HG03439 (cell line): Measurements from ENCODE around the gene GOLT1B.

ENCODE experiments used
- ATAC-seq: cut with Tn5 transposase; IDR thresholded peaks from one replicate; pipeline ENCODE4 v1.9.1; 2021; ENCODE audit warnings: mild to moderate bottlenecking, moderate library complexity; ENCODE audit not compliant: unreplicated experiment

The GOLT1B gene

DNA sequence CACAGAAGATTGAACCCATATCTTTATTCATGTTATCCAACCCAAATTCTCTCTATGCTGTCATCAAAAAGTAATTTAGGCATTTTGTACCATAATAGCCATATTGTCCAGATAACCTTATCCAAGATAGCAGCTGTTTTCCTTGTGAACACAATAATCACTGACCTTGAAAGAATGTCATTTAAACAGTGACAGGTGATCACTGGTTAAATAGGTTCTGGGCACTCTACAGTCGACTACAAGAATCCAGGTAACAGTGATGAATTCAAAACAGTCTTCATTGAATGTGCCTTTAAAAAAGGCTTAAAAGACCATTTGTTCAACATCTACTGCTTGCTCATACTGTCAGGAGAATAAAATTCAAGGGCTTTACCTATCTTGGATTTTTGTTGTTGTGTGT is 20.0 kb downstream of the GOLT1B start:
- ATAC-seq: no peak

DNA sequence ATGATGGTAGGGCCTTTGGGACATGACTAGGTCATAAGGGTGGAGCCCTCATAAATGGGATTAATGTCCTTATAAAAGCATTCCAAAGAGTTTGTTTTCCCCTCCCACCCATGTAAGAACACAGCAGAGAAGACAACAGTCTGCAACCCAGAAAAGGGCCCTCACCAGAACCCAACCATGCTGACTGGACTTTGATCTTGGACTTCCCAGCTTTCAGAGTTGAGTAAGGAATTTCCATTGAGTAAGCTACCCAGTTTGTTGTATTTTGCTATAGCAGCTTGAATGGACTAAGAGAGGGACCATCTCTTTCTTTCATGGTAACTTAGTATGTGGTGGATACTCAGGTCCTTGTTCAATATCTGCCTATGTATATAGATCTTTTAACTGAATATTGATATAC is 21.6 kb downstream of the GOLT1B start:
- no peak for ATAC-seq

DNA sequence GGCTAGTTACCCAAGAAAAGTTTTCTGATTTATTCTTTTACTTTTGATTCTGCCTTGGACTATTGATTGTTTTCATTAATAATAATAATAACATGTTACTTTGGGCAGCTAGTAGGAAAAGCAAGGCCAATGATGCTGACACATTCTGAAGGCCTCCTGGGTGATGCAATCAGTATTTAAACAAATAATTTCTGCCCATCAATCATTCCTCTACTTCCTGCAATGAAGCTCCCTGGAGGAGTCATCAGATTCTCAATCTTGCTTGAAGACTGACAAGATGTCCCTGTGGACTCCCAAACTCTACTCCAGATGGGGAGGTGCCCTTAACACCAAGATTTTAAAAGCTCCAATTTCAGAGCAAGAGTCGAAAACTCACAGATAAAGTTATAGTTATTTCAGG is 24.5 kb downstream of the GOLT1B start, which contains the start of gene SPX:
SPX (plus strand) TSS at position 244 of the 400 bp plus-strand sequence. CDS start 177 bp downstream, outside the sequence.
- no peak for ATAC-seq

DNA sequence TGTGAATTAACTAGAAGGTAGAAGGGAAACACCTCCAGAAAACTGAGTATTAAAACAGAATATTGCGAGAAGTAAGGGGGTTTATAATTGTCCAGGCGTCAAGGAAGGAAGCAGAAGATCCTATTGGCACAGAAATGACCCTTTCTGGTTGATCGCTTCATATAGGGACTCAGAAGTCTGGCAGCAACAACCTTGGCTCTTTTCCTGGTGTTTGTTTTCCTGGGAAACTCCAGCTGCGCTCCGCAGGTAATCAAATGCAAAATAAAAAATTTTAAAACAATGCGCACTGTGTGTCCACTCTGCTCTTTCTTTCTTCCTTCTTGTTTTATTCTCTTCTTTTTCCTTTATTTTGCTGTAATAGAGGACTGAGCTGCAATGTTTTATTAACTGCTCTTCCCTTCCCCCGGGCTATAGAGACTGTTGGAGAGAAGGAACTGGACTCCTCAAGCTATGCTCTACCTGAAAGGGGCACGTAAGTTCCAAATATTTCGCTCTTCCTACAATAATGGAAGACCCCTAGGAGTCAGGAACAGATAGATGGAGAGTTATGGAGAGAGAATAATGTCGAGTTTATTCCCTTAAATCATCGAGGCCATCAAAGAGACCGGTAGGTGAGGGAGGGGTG is 25.2 kb downstream of the GOLT1B start:
- ATAC-seq: no peak

DNA sequence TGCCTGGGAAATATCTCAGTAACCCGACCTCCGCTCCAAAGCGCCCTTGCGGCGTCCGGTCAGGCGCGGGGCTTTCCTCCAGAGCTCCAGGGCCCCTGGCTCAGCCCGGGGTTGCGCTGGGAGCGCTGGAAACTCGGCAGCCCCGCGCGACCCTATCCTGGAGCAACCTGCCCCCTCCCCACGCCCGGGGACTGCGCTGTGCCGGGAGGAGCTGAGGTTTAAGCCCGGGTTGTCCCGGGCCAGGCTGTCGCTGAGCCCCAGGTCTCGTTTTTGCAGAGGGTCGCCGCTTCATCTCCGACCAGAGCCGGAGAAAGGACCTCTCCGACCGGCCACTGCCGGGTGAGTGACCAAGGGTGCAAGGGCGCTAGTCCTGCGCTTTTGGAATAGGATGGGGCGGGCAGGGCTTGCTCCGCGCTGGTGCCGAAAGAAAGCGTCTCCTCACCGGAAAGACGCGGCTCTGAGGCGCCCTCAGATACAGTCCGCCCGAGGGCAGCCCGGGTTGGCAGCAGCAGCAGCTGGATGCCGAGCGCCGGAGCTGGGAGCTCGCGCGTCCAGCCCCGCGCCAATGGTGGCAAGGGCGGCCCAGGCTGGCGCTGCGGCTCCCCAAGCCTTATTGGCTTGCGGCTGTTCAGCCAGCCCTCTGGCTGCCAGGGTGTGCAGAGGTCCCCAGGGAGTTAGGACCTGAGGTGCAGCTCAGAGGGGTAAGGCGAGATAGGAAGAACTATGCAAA is 26.0 kb downstream of the GOLT1B start:
- ATAC-seq: peak; percentile 98

DNA sequence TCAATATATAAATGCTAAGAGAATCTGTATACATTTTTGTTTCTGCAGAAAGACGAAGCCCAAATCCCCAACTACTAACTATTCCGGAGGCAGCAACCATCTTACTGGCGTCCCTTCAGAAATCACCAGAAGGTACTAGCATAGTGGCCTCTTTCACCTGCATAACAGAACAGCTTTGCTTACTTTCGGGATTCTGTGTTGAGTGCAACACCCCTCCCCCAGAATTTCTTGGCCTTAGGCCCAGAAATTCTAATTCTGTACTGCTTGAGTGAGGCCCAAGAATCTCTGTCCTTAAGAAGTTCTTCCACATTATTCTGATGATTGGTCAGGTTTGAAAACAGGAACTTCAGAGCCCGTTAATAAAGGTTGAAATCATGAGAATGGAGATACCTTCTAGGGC is 27.4 kb downstream of the GOLT1B start:
- ATAC-seq: no peak

DNA sequence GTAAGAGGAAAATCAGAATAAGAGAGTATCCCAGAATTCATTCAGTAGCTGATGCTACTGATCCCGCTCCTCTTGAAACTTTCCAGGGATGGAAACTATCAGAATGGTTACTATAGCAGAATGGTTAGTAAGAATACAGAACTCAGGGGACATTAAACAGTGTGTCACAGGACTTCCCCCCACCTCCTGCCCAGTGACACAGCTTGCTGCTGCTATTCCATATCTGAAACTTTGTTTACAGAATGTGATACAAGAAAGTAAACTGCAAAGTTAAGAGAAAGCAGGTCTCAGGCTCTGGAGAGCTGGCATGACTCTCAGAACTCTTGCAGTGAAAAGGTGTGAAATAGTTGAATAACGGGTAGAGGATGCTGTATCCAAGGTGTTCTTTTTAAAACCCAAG is 27.9 kb downstream of the GOLT1B start:
- no peak for ATAC-seq

DNA sequence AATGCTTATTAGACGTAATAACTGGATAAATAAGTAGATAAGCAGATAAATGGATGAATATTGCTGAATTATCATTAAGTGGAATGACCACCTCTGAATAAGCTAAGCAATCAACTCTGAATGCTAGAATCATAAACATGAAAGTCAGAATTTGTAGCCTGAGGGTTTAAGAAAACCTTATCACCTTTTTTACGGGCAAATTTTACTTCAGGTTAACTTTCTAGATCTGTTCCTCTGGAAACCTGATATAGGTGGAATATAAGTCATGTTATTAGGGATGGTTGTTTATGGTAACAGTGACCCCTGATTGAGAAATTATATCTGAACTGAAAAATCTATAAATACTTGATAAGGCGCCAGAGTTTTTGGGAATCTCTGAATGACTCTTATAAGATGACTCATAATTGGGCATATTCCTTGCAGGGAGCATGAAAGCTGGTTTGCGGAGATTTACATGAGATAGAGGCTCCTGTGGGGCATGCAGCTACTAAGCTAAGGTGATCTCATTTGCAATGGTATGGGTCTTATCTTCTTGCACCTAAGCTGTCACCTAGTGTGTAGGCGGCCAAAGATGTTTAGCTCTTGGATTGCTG is 36.6 kb downstream of the GOLT1B start:
- no peak for ATAC-seq

DNA sequence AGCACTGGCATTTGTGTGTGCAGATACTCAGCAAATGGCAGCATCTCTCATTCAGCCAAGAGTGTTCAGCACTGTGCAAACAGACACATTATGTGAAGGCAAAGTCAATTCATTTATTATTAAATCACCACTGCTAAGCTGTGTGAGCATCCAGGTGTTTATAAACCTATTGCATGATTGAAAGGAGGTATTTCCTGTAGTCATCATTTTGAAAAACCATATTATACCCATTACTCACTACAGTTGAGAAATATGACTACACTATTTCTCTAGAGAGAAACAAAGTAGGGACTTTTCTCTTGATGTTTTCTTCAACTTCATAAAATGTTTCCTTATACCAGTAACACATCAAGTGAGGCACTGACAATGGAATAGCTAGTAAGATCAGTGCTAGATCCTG is 38.2 kb downstream of the GOLT1B start:
- no peak for ATAC-seq

DNA sequence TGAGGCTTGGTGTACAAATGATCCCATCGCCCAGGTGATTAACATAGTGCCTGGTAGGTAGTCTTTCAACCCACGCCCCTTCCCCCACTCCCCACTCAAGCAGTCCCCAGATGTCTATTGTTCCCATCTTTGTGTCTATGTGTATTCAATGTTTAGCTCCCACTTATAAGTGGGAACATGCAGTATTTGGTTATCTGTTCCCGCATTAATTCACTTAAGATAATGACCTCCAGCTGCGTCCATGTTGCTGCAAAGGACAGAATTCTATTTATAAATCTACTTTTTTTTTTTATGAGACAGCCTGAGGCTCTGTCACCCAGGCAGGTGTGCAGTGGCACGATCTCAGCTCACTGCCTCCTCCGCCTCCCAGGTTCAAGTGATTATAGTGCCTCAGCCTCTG is 40.2 kb downstream of the GOLT1B start:
- no peak for ATAC-seq

DNA sequence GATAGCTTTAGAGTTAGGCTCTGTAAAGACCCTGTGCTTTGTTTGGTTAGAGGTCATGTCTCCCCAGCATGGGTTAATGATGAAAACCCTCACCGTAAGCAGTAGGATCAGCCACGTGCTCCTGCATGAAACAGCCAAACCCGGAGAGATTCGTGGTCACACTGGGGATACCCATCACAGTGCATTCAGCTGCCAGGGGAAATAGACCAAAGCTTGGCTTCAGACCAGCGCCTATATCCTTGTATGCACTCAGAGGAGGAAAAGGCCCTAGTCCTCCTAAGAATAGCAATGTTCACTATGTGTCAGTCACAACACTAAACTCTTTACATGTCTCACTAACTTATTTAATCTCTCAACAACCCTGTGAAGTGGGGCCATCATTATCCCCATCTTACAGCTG is 40.8 kb downstream of the GOLT1B start:
- no peak for ATAC-seq

DNA sequence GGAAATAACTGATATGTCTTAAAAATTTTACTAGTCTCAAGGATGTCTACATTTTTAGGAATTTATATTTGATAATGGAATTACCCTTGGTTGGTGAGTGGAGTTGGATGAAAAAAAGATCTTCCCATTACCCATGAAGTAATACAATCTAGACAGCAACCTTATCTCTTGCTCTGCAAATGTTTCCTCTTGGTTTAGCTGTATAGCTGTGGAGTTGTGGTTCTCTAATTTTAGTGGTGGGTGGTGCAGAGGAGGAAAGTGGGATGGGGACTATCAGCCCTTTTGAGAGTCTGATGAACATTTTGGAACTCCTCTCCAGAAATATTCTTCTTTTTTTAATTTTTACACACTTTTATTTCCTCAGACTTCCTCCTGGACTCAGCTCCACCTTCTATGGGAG is 41.6 kb downstream of the GOLT1B start:
- no peak for ATAC-seq

DNA sequence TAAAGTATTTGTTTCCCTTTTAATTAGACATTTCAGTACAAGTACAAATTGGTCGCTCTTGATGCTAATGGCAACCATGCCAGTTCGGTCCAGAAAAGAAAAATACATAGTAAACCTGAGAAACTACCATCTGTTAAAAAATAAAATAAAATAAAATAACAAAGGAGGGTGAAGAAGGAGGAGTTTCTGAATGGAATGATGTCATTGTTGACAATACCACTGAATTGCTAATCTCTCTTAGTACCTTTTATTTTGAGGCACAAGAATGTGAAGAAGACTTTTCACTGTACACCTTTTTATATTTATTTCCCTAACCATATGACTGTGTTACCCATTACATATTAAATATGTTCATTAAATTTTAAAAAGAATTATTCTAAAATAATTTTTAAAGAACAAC is 44.0 kb downstream of the GOLT1B start:
- ATAC-seq: no peak

DNA sequence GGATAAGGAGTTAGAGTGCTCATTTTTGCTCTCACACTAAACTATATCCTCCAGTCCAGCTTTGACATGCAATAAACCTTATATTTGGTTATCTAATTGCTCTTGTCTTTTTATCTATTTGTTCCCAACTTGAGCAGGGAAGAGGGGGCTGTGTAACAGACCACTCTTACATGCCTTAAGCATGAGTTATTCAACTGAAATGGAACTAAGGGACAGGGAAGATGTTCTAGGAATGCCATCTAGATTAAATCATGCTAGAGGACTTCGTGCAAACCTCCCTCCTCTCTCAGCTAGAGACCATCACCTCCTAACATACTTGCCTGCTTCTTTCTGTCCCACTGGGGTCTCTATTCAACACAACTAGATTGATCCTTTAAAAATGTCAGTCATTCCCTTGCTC is 45.1 kb downstream of the GOLT1B start:
- no peak for ATAC-seq

DNA sequence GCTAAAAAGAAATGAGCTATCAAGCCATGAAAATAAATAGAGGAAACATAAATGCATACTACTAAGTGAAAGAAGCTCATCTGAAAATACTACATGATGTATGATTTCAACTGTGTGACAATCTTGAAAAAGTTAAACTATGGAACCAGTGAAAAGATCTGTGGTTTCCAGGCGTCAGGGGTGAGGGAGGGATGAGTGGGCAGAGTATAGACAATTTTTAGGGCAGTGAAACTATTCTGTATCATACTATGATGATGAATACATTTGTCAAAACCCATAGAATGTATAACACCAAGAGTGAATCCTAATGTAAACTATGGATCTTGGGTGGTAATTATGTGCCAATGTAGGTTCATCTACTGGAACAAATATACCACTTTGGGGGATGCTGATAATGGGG is 45.8 kb downstream of the GOLT1B start:
- ATAC-seq: no peak

DNA sequence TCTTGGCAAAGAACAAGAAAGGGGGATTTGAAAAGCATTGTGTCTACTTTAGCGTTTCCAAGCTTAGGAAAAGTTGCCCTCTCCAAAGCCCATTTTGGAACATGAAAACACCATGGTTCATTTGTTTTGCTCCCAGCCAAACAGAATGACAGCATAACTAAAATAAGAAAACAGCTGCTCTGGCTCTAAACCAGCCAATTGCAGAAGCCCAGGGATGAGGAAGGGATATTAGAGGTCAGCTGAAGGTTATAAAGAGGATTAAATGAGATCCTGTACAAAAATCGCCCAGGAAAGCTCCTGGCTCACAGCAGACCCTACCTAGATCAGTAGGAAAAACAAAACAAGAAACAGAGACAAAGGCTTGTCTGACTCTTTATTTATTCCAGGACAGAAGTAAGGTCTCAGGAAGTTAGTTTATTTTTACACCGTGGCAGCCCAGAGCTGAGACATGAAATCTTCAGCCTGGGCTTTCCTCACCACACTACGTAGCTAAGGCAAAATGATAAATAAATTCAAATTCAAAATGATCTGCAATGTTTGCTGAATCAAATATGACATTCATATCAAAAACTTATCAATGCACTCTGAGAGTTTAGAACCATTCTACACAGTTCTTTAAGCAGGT is 50.4 kb downstream of the GOLT1B start:
- ATAC-seq: no peak

DNA sequence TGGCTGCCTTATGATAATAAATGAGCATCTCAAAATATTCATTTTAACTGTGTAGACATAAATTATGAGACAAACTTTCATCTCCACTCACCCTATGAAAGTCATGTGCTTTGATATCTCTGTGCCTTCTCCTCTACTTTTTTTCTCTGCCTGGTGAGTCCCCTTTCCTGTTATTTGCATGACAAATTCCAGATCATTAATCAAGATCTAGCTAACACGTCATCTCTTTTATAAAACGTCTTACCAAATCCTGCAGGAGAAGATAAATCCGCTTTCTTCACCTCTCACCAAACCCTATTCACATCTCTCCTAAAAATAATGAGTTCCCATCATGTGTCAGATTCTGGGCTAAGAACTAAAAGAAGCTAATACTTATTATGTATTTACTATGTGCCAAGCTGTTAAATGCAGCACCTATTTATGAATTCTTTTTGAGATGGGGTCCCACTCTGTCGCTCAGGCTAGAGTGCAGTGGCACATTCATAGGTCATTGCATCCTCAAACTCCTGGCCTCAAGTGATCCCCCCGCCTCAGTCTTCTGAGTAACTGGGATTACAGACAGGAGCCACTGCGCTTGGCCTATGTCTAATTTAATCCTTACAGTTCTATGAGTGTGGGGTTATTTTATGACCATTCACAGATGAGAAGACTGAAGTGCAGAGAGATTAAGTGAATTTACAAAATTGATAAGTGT is 51.2 kb downstream of the GOLT1B start:
- ATAC-seq: no peak

DNA sequence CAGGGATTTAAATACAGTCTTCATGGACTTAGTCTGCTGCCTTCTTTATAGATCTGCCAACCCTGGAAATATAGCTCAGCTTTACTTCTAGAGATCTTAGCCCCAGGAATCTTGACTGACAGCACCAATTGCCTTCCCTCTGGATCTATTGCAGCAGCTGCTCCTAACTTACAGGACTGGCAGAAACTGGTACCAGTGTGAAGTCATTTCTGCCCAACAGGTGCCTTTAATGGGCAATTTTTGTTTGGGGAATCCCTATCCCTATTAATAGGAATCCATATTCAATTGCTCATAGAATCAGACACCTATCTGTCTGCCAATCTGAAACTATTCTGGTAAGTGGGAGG is 51.7 kb downstream of the GOLT1B start:
- ATAC-seq: no peak

DNA sequence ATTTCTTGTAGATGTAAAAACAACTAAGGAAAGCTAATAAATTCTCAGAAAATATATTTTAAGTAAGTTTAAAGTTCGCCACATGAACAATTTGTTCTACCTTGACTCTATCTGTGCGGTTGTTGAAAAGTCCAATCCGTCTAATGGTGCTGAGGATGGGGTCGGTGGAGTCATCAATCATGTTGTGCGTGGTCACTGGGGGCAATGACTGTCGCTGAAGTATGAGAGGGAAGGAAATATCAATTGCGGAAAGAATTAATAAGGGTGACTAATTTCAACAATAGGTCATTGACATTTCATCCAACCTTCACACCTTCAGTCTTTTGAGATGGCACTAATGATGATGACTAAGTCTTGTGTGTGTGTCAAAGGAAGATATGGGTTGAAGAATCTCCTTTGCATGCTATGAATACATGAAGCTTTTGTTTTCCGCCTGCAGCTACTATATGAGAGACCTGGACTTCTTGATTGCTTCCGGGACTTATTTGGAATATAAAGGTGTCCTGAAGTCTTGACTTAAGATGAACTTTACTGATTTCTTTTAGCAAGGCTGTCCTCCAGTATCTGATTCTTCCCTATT is 56.6 kb downstream of the GOLT1B start:
- ATAC-seq: no peak

DNA sequence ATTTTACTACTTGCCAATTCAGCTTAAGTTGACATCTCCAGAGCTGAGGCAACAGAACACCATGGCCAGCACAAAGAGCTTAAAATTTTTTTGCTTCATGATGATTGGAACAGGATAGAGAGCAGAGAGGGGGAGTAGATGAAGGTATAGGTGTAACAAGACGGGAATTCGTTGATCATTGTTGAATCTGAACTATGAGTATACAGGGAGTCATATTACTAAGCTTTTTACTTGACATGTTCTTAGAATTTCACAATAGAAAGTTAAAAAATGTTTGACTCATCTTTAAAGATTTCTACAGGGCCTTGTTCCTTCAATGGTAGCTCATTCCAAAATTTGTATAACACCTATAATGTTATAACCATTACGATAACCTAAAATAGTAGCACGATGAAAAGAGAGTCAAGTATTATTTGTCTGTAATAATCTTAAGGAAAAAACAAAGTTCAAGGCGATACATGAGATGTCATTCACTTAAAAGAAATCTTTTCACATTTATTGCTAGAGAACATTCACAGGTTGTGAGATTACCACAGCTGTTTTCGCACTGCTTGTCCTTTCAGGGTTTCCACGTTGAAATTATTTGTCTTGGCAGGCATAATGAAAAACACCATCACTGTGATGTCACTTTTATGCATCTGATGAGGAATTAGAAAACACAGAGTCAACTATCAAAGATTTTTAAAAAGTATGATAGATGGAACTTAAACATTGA is 58.4 kb downstream of the GOLT1B start:
- no peak for ATAC-seq
